GM15510 (cell line): ENCODE data around the gene ELAVL3.

Experiments used
- POLR2A ChIP-seq: IDR thresholded peaks from 3 replicates; pipeline ENCODE4 v1.6.1; 2011; ENCODE audit warnings: borderline replicate concordance; ENCODE audit not compliant: insufficient read length; ENCODE audit errors: extremely low read depth

ELAVL3 gene

GRCh38 chr19:11416346-11417052 is 64.3 kb downstream of the ELAVL3 start:
- no peak for TF ChIP-seq POLR2A

- no peak for TF ChIP-seq POLR2A
These were observed 66.3 kb downstream of the ELAVL3 start for GRCh38 chr19:11414544-11414943.

- TF ChIP-seq POLR2A, result no peak
These were observed 70.2 kb downstream of the ELAVL3 start for GRCh38 chr19:11410682-11411081.

DNA sequence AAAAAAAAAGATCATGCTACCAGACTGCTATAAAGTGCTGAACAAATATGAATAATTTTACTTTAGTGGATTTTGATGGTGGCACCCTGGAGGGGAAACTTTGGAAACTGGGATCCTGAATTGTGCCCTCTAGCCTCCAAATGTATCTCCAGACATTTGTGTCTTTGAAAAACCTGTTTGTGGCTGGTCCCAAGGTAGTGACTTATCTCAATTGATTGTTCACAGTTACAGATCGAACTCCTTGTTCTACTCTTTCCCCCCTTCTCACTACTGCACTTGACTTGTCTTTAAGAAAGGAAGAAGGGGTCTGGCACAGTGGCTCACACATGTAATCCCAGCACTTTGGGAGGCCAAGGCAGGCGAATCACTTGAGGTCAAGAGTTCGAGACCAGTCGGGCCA is 72.3 kb downstream of the ELAVL3 start:
- TF ChIP-seq POLR2A, result no peak

DNA sequence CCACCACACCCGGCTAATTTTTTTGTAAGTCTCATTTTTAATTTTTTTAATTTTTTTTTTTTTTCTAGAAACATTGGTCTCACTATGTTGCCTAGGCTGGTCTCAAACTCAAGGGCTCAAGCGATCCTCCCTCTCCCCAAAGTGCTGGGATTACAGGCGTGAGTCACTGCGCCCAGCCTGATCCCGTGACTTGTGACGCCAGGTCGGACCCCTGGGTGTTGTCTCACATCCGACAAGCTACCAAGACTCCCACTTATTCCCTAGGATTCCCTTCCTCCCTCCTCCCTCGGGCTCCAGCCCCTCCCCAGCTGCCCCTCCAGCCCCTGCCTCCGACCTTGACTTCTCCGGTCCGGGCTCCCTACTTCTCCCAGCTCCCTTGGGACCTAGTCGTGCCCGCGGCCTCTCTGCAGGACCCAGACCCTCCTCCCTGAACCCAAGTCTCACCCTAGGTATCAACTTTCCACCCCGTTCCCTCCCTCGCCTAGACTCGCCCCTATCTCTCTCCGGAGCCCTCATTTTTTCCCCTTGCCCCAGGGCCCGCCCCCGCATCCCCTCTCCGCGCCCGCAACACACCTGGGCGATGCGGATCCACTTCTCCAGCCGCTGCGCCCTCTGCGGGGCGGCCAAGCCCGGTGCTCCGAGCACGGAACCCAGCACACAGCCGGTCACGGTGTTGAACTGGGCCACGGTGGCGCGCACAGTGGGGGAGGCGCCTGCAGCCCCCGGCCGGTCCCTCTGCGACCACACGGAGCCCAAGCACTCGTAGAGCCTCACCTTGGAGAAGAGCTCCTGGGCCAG is 74.8 kb downstream of the ELAVL3 start:
- no peak for TF ChIP-seq POLR2A

DNA sequence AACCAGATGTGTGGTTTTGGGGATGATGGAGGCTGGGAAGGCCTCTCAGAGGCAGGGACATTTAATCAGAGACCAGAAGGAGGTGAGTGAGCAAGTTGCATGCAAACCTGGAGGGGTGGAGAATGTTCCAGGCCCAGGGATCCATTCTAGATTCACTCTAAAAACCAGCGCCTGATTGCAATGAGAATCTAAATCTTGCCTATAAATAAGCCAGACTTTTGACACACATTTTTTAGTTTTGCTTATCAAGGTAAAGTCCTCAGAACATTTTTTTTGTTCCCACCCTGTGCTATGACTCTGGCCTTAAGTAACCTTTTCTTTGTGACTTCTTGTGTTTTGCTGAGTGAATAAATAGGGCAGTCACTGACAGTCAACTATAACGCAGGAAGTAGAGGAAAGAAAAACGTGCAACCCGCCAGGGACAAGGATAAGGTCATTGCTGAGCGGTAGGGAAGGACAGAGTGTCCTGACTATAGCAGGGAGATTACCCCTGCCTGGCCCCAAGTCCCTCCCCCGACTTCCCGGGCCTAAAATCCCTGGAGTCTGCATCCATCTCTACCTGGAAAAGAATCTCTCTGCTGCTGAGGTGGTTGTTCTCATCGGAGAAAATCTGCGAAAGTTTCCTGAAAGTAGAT is 76.1 kb downstream of the ELAVL3 start:
- TF ChIP-seq POLR2A, result no peak

DNA sequence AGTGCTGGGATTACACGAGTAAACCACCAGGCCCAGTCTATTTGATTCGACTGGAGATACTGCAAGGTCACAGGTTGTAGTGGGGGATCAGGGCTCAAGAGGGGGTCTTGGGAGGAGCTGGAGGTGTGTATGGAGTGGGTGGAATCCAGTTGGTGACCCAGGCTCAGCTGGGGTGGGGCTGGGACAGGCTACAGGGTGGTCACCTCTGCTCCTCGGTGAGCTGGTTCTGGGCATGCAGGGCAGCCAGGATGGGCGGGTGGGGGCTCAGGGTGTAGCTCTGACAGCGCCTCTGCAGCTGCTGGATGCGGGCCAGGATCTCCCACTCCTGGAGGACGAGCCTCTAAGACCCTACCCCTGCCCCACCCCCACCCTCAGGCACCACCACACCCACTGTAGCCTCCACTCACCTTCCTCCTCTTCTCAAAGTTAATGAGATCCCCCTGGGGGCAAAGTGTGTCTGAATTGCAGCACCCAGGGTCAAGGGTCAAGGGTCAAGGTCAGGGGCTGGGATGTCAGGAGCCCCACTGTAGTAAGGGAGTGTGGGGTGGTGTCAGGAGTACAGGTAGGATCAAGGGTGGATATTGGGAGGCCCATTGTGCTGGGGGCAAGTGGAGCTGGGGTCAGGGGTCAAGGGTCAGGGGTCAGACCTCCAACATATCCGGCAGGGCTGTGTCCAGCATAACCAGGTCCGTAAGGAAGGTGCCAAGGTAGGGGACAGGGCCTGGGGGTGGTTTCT is 78.9 kb downstream of the ELAVL3 start:
- no peak for TF ChIP-seq POLR2A
